ENCODE measurements around the gene CHN1. TPM values are rescaled to one million over a fixed set of nuclear protein-coding genes. Genes with fewer than 3 reads are reported as not detected.

CHN1 gene
- total RNA-seq, 4 donors from 2014 or later = 11.8 to 56.7 (median 18.1) TPM

GRCh38 chr2:174902506-174903263 lies 102.5 kb downstream of the CHN1 start:
- no peaks in the 10 kb centered on the region for H3K36me3 ChIP-seq
- H3K27ac ChIP-seq = no peak overlapping the region
- H3K4me3 ChIP-seq = no peak overlapping the region
- no peaks in the 10 kb centered on the region for H3K9me3 ChIP-seq
- no peak for DNase-seq
- H3K27me3 ChIP-seq = no peaks in the 10 kb centered on the region
- no peaks in the 10 kb centered on the region for H3K4me1 ChIP-seq
- TF ChIP-seq POLR2A (IDR thresholded peaks at IDR 0.05) = no peak
- no peak for TF ChIP-seq CTCF (IDR thresholded peaks at IDR 0.05)
- intact Hi-C loops (cut with DNase I; ENCODE audit: low total_unique reads) = no loop called here

- TF ChIP-seq POLR2A (IDR thresholded peaks at IDR 0.05) (no peak), CTCF (IDR thresholded peaks at IDR 0.05) (no peak)
- Histone ChIP-seq H3K4me1 (no peaks in the 10 kb centered on the region), H3K27ac (no peak overlapping the region), H3K36me3 (no peaks in the 10 kb centered on the region), H3K27me3 (no peaks in the 10 kb centered on the region), H3K9me3 (no peaks in the 10 kb centered on the region), H3K4me3 (no peak overlapping the region)
- intact Hi-C loops (cut with DNase I; ENCODE audit: low total_unique reads) = no loop called here
- DNase-seq = no peak
These were observed 104.1 kb downstream of the CHN1 start for GRCh38 chr2:174901075-174901474.

DNA sequence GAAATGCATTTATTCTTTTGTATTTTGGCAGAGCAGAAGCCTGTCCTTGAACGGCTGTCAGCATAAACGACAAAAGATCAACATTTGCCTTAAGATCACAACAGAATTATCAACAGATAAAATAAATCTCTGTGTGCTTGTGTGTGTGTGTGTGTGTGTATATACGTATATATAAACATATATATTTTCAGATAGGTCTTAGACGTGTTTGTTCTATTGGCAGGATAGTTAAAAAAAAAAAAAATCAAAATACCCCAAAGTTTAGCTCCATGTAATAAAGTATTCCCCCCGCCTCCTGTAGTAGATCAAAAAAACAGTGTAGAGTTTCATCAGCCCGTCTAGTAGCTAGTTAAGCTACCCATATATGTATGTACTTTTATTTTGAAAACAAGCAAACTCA lies 107.9 kb downstream of the CHN1 start:
- no peaks in the 10 kb centered on the region for H3K4me1 ChIP-seq
- intact Hi-C loops (cut with DNase I; ENCODE audit: low total_unique reads) = no loop called here
- H3K4me3 ChIP-seq = no peak overlapping the region
- TF ChIP-seq POLR2A (IDR thresholded peaks at IDR 0.05) = no peak
- TF ChIP-seq CTCF (IDR thresholded peaks at IDR 0.05) = no peak
- no peaks in the 10 kb centered on the region for H3K27me3 ChIP-seq
- no peaks in the 10 kb centered on the region for H3K9me3 ChIP-seq
- no peaks in the 10 kb centered on the region for H3K36me3 ChIP-seq
- DNase-seq = no peak
- no peak overlapping the region for H3K27ac ChIP-seq

DNA sequence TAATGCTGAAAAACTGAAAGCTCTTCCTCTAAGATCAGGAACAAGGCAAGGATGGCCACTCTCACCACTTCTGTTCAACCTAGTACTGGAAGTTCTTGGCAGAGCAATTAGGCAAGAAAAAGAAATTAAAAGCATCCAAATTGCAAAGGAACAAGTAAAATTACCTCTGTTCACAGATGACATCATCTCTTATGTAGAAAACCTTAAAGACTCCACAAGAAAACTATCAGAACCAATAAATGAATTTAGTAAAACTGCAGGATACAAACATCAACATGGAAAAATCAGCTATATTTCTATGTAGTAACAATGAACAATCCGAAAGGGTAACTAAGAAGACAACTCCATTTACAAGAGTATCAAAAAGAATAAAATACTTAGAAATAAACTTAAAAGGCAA lies 112.2 kb downstream of the CHN1 start:
- Histone ChIP-seq H3K27ac (no peak overlapping the region), H3K4me3 (no peak overlapping the region), H3K27me3 (no peaks in the 10 kb centered on the region), H3K36me3 (no peaks in the 10 kb centered on the region), H3K9me3 (no peaks in the 10 kb centered on the region), H3K4me1 (no peaks in the 10 kb centered on the region)
- TF ChIP-seq POLR2A (IDR thresholded peaks at IDR 0.05) (no peak), CTCF (IDR thresholded peaks at IDR 0.05) (no peak)
- intact Hi-C loops (cut with DNase I; ENCODE audit: low total_unique reads) = no loop called here
- DNase-seq = no peak

- TF ChIP-seq CTCF (IDR thresholded peaks at IDR 0.05) (no peak), POLR2A (IDR thresholded peaks at IDR 0.05) (no peak)
- no peaks in the 10 kb centered on the region for H3K36me3 ChIP-seq
- intact Hi-C loops (cut with DNase I; ENCODE audit: low total_unique reads) = no loop called here
- no peak overlapping the region for H3K27ac ChIP-seq
- H3K27me3 ChIP-seq = no peaks in the 10 kb centered on the region
- H3K4me1 ChIP-seq = no peaks in the 10 kb centered on the region
- H3K9me3 ChIP-seq = no peaks in the 10 kb centered on the region
- no peak overlapping the region for H3K4me3 ChIP-seq
- no peak for DNase-seq
These were observed 112.6 kb downstream of the CHN1 start for GRCh38 chr2:174892546-174892945.
